ENCODE results near the gene CCN5. TPM values are rescaled to one million over a fixed set of nuclear protein-coding genes. Genes with fewer than 3 reads are reported as not detected.

Gene CCN5
- total RNA-seq, 1 donor from 2014 or later = 37.0 TPM

- TF ChIP-seq CTCF (IDR thresholded peaks at IDR 0.05; ENCODE audit: borderline replicate concordance) = no peak
- Histone ChIP-seq H3K4me1 (peaks cover 53% of the 10 kb centered on the region), H3K4me3 (no peak overlapping the region), H3K36me3 (no peaks in the 10 kb centered on the region), H3K9me3 (replicated peaks) (no peaks in the 10 kb centered on the region), H3K27me3 (ENCODE audit: low read depth) (no peaks in the 10 kb centered on the region), H3K27ac (replicated peaks) (peak overlapping the region; percentile 85)
- intact Hi-C loops (cut with micrococcal nuclease) = no loop called here
- DNase-seq = peak; percentile 52
Measured at GRCh38 chr20:44706301-44707017, 8.7 kb upstream of the CCN5 start.

GRCh38 chr20:44707018-44707579, 8.1 kb upstream of the CCN5 start:
- Histone ChIP-seq H3K36me3 (no peaks in the 10 kb centered on the region), H3K4me3 (no peak overlapping the region), H3K9me3 (replicated peaks) (no peaks in the 10 kb centered on the region), H3K27me3 (ENCODE audit: low read depth) (no peaks in the 10 kb centered on the region), H3K27ac (replicated peaks) (peak overlapping the region; percentile 85), H3K4me1 (peaks cover 53% of the 10 kb centered on the region)
- intact Hi-C loops (cut with micrococcal nuclease) = no loop called here
- no peak for DNase-seq
- TF ChIP-seq CTCF (IDR thresholded peaks at IDR 0.05; ENCODE audit: borderline replicate concordance) = no peak

GRCh38 chr20:44709380-44709779, 5.8 kb upstream of the CCN5 start:
- no peak overlapping the region for H3K4me3 ChIP-seq
- intact Hi-C loops (cut with micrococcal nuclease) = no loop called here
- H3K27me3 ChIP-seq (ENCODE audit: low read depth) = no peaks in the 10 kb centered on the region
- H3K9me3 ChIP-seq (replicated peaks) = no peaks in the 10 kb centered on the region
- DNase-seq = no peak
- no peak for TF ChIP-seq CTCF (IDR thresholded peaks at IDR 0.05; ENCODE audit: borderline replicate concordance)
- peaks cover 52% of the 10 kb centered on the region for H3K4me1 ChIP-seq
- H3K36me3 ChIP-seq = no peaks in the 10 kb centered on the region
- H3K27ac ChIP-seq (replicated peaks) = no peak overlapping the region

- intact Hi-C loops (cut with micrococcal nuclease) = no loop called here
- H3K4me1 ChIP-seq = peaks cover 56% of the 10 kb centered on the region
- H3K4me3 ChIP-seq = no peak overlapping the region
- H3K9me3 ChIP-seq (replicated peaks) = no peaks in the 10 kb centered on the region
- no peaks in the 10 kb centered on the region for H3K36me3 ChIP-seq
- H3K27me3 ChIP-seq (ENCODE audit: low read depth) = no peaks in the 10 kb centered on the region
- no peak for DNase-seq
- no peak for TF ChIP-seq CTCF (IDR thresholded peaks at IDR 0.05; ENCODE audit: borderline replicate concordance)
- no peak overlapping the region for H3K27ac ChIP-seq (replicated peaks)
Measured at GRCh38 chr20:44709797-44710196, 5.4 kb upstream of the CCN5 start.

- Histone ChIP-seq H3K9me3 (replicated peaks) (no peaks in the 10 kb centered on the region), H3K4me1 (peaks cover 63% of the 10 kb centered on the region), H3K4me3 (no peak overlapping the region), H3K36me3 (no peaks in the 10 kb centered on the region), H3K27me3 (ENCODE audit: low read depth) (no peaks in the 10 kb centered on the region), H3K27ac (replicated peaks) (peak overlapping the region; percentile 95)
- DNase-seq = peak; percentile 55
- intact Hi-C loops (cut with micrococcal nuclease) = no loop called here
- TF ChIP-seq CTCF (IDR thresholded peaks at IDR 0.05; ENCODE audit: borderline replicate concordance) = no peak
Measured at GRCh38 chr20:44711237-44711636, 3.9 kb upstream of the CCN5 start.
